ENCODE data around the gene TBC1D22A.

Gene TBC1D22A

GRCh38 chr22:46754826-46755225 lies 7.6 kb upstream of the TBC1D22A start:
- Histone ChIP-seq H3K36me3 (ENCODE audit: insufficient read depth, low read length) (peaks cover 11% of the 10 kb centered on the region), H3K4me3 (ENCODE audit: low read depth, low read length, poor library complexity, severe bottlenecking) (no peak overlapping the region), H3K9ac (ENCODE audit: low read length) (no peak overlapping the region), H3K79me2 (ENCODE audit: insufficient read depth, low read length) (no peaks in the 10 kb centered on the region), H2AFZ (ENCODE audit: low read length) (no peak overlapping the region), H3K4me2 (ENCODE audit: low read length) (no peak overlapping the region), H4K20me1 (ENCODE audit: insufficient read depth, low read length) (no peaks in the 10 kb centered on the region), H3K4me1 (ENCODE audit: insufficient read depth, low read length, severe bottlenecking) (peaks cover 4% of the 10 kb centered on the region), H3F3A (ENCODE audit: insufficient read depth, low read length) (no peaks in the 10 kb centered on the region), H3K9me3 (ENCODE audit: low read length) (peaks cover 8% of the 10 kb centered on the region), H3K9me2 (ENCODE audit: low read depth, low read length) (no peaks in the 10 kb centered on the region), H3K27ac (ENCODE audit: low read depth, low read length, poor library complexity, severe bottlenecking) (no peak overlapping the region), H3K27me3 (ENCODE audit: insufficient read depth, low read length) (no peaks in the 10 kb centered on the region)
- TF ChIP-seq CTCF (IDR thresholded peaks at IDR 0.05; ENCODE audit: low read length) = no peak
- no peak for TF ChIP-seq EZH2 (IDR thresholded peaks at IDR 0.05; ENCODE audit: borderline replicate concordance, low read length)

GRCh38 chr22:46755525-46755924 lies 6.9 kb upstream of the TBC1D22A start:
- H3K4me2 ChIP-seq (ENCODE audit: low read length) = no peak overlapping the region
- peaks cover 14% of the 10 kb centered on the region for H3K36me3 ChIP-seq (ENCODE audit: insufficient read depth, low read length)
- no peak overlapping the region for H3K4me3 ChIP-seq (ENCODE audit: low read depth, low read length, poor library complexity, severe bottlenecking)
- peaks cover 8% of the 10 kb centered on the region for H3K9me3 ChIP-seq (ENCODE audit: low read length)
- no peak for TF ChIP-seq CTCF (IDR thresholded peaks at IDR 0.05; ENCODE audit: low read length)
- TF ChIP-seq EZH2 (IDR thresholded peaks at IDR 0.05; ENCODE audit: borderline replicate concordance, low read length) = no peak
- no peaks in the 10 kb centered on the region for H3K79me2 ChIP-seq (ENCODE audit: insufficient read depth, low read length)
- H3K27ac ChIP-seq (ENCODE audit: low read depth, low read length, poor library complexity, severe bottlenecking) = no peak overlapping the region
- no peaks in the 10 kb centered on the region for H3K9me2 ChIP-seq (ENCODE audit: low read depth, low read length)
- peaks cover 10% of the 10 kb centered on the region for H3K4me1 ChIP-seq (ENCODE audit: insufficient read depth, low read length, severe bottlenecking)
- H3K27me3 ChIP-seq (ENCODE audit: insufficient read depth, low read length) = no peaks in the 10 kb centered on the region
- H4K20me1 ChIP-seq (ENCODE audit: insufficient read depth, low read length) = no peaks in the 10 kb centered on the region
- no peak overlapping the region for H3K9ac ChIP-seq (ENCODE audit: low read length)
- no peak overlapping the region for H2AFZ ChIP-seq (ENCODE audit: low read length)
- 0 out of 2 replicates have a peak, but pooled peaks cover 3% of the 10 kb centered on the region for H3F3A ChIP-seq (ENCODE audit: insufficient read depth, low read length)

- H3K9ac ChIP-seq (ENCODE audit: low read length) = no peak overlapping the region
- H3F3A ChIP-seq (ENCODE audit: insufficient read depth, low read length) = peaks cover 6% of the 10 kb centered on the region; the same call in 1 of the 2 replicates
- TF ChIP-seq CTCF (IDR thresholded peaks at IDR 0.05; ENCODE audit: low read length) (no peak), EZH2 (IDR thresholded peaks at IDR 0.05; ENCODE audit: borderline replicate concordance, low read length) (no peak)
- no peak overlapping the region for H2AFZ ChIP-seq (ENCODE audit: low read length)
- no peaks in the 10 kb centered on the region for H4K20me1 ChIP-seq (ENCODE audit: insufficient read depth, low read length)
- peaks cover 16% of the 10 kb centered on the region for H3K4me1 ChIP-seq (ENCODE audit: insufficient read depth, low read length, severe bottlenecking)
- no peak overlapping the region for H3K4me3 ChIP-seq (ENCODE audit: low read depth, low read length, poor library complexity, severe bottlenecking)
- H3K9me2 ChIP-seq (ENCODE audit: low read depth, low read length) = no peaks in the 10 kb centered on the region
- H3K79me2 ChIP-seq (ENCODE audit: insufficient read depth, low read length) = no peaks in the 10 kb centered on the region
- H3K27me3 ChIP-seq (ENCODE audit: insufficient read depth, low read length) = no peaks in the 10 kb centered on the region
- H3K9me3 ChIP-seq (ENCODE audit: low read length) = peaks cover 8% of the 10 kb centered on the region
- H3K36me3 ChIP-seq (ENCODE audit: insufficient read depth, low read length) = peaks cover 17% of the 10 kb centered on the region
- no peak overlapping the region for H3K4me2 ChIP-seq (ENCODE audit: low read length)
- H3K27ac ChIP-seq (ENCODE audit: low read depth, low read length, poor library complexity, severe bottlenecking) = no peak overlapping the region
Observed at GRCh38 chr22:46756097-46756496, 6.4 kb upstream of the TBC1D22A start.
